ENCODE measurements around the gene DDRGK1. TPM values are rescaled to one million over a fixed set of nuclear protein-coding genes. Genes with fewer than 3 reads are reported as not detected.

Gene DDRGK1
- total RNA-seq, 1 experiment from 2014 or later = 65.5 TPM

- in situ Hi-C loops (cut with HindIII; ENCODE audit: low pct_unique_long_range_greater_than_20kb, low sequenced_read_pairs) = no loop called here
- ATAC-seq (no peak), DNase-seq (ENCODE audit: low read depth, low spot score) (no peak)
- Histone ChIP-seq H3K9me3 (ENCODE audit: control insufficient read depth, insufficient read depth, low read depth, low read length) (no peaks in the 10 kb centered on the region), H3K27me3 (ENCODE audit: control insufficient read depth, insufficient read depth, low read length) (no peaks in the 10 kb centered on the region), H3K27ac (ENCODE audit: low read length) (no peak overlapping the region), H3K4me1 (ENCODE audit: control insufficient read depth, insufficient read depth, low read length) (no peaks in the 10 kb centered on the region; the same call in 1 of the 2 replicates), H3K36me3 (ENCODE audit: control insufficient read depth, insufficient read depth, low read length) (peaks cover 3% of the 10 kb centered on the region; the same call in 1 of the 2 replicates), H3K4me3 (ENCODE audit: low read depth in 2 of 2, low read length in 2 of 2) (no peak overlapping the region)
- TF ChIP-seq POLR2AphosphoS5 (IDR thresholded peaks at IDR 0.05; ENCODE audit: low read depth, low read length) (no peak), REST (IDR thresholded peaks at IDR 0.05; ENCODE audit: insufficient read depth in 1 of 2, low read depth in 2 of 2, low read length in 1 of 2) (no peak), CTCF (IDR thresholded peaks at IDR 0.05) (no peak), SIN3A (IDR thresholded peaks at IDR 0.05; ENCODE audit: borderline replicate concordance, insufficient read depth, low read depth, low read length) (no peak), TCF7L2 (IDR thresholded peaks at IDR 0.05; ENCODE audit: low read depth, low read length) (no peak)
- CTCF ChIA-PET = interaction anchor here (0.7 kb wide), 1 partner anchor 147 kb away, joined by 9 read pairs; no protein-coding TSS in a partner anchor
- POLR2A ChIA-PET = no interaction called here
- TSS peak; percentile 34 for BruUV-seq (replicated peaks)
- intact Hi-C loops (cut with micrococcal nuclease; ENCODE audit: unreplicated experiment) = no loop called here
Measured at GRCh38 chr20:3199976-3200755, 4.3 kb downstream of the DDRGK1 start.

GRCh38 chr20:3199206-3199605 is 5.3 kb downstream of the DDRGK1 start:
- POLR2A ChIA-PET = no interaction called here
- in situ Hi-C loops (cut with HindIII; ENCODE audit: low pct_unique_long_range_greater_than_20kb, low sequenced_read_pairs) (no loop called here), intact Hi-C loops (cut with micrococcal nuclease; ENCODE audit: unreplicated experiment) (no loop called here)
- Histone ChIP-seq H3K27me3 (ENCODE audit: control insufficient read depth, insufficient read depth, low read length) (no peaks in the 10 kb centered on the region), H3K9me3 (ENCODE audit: control insufficient read depth, insufficient read depth, low read depth, low read length) (no peaks in the 10 kb centered on the region), H3K36me3 (ENCODE audit: control insufficient read depth, insufficient read depth, low read length) (peaks cover 3% of the 10 kb centered on the region; the same call in 1 of the 2 replicates), H3K27ac (ENCODE audit: low read length) (no peak overlapping the region), H3K4me1 (ENCODE audit: control insufficient read depth, insufficient read depth, low read length) (no peaks in the 10 kb centered on the region; the same call in 1 of the 2 replicates), H3K4me3 (ENCODE audit: low read depth in 2 of 2, low read length in 2 of 2) (no peak overlapping the region)
- TF ChIP-seq REST (IDR thresholded peaks at IDR 0.05; ENCODE audit: insufficient read depth in 1 of 2, low read depth in 2 of 2, low read length in 1 of 2) (no peak), CTCF (IDR thresholded peaks at IDR 0.05) (no peak), TCF7L2 (IDR thresholded peaks at IDR 0.05; ENCODE audit: low read depth, low read length) (no peak), POLR2AphosphoS5 (IDR thresholded peaks at IDR 0.05; ENCODE audit: low read depth, low read length) (no peak), SIN3A (IDR thresholded peaks at IDR 0.05; ENCODE audit: borderline replicate concordance, insufficient read depth, low read depth, low read length) (no peak)
- CTCF ChIA-PET = no interaction called here
- ATAC-seq = no peak
- BruUV-seq (replicated peaks) = no TSS peak
- no peak for DNase-seq (ENCODE audit: low read depth, low spot score)
